Thyroid gland (tissue), 4 donors: ENCODE data around the gene SGCD.

Experiments
- CTCF ChIP-seq, 6 experiments: fragments of 200-600 bp in 3 of 6; fragments of 450-650 bp in 3 of 6; sonication (generic) in 3 of 6; IDR thresholded peaks; one replicate each; pipeline ENCODE4 v1.5.1; 2016 to 2019; ENCODE audit warnings: antibody characterized with exemption in 6 of 6, mild to moderate bottlenecking in 2 of 6, inconsistent platforms in 1 of 6, moderate library complexity in 1 of 6
- POLR2A ChIP-seq, 2 donors: fragments of 450-650 bp; IDR thresholded peaks; one replicate each; pipeline ENCODE4 v1.6.1; 2017; ENCODE audit warnings: antibody characterized with exemption in 2 of 2, mild to moderate bottlenecking in 2 of 2, moderate library complexity in 1 of 2

GRCh38 chr5:156394642-156395305, 67.8 kb downstream of the SGCD start:
- TF ChIP-seq CTCF (IDR thresholded peaks at IDR 0.05) (no peak), POLR2A (IDR thresholded peaks at IDR 0.05) (no peak)
